ENCODE results near the gene MYL3.

MYL3 gene

GRCh38 chr3:46899151-46900006, 36.1 kb upstream of the MYL3 start:
- TF ChIP-seq CTCF (conservative IDR thresholded peaks at IDR 0.05) = no peak
- H3K27ac ChIP-seq = no peak overlapping the region

- H3K27ac ChIP-seq = no peak overlapping the region
- TF ChIP-seq ZFX (IDR thresholded peaks at IDR 0.05) (no peak), CTCF (conservative IDR thresholded peaks at IDR 0.05) (no peak)
Measured at GRCh38 chr3:46898321-46899150, 35.3 kb upstream of the MYL3 start.

- no peak for TF ChIP-seq CTCF (conservative IDR thresholded peaks at IDR 0.05)
- no peak for TF ChIP-seq ZFX (IDR thresholded peaks at IDR 0.05)
- no peak overlapping the region for H3K27ac ChIP-seq
Measured at GRCh38 chr3:46897829-46898320, 34.6 kb upstream of the MYL3 start.

- no peak overlapping the region for H3K27ac ChIP-seq
- no peak for TF ChIP-seq ZFX (IDR thresholded peaks at IDR 0.05)
- no peak for TF ChIP-seq CTCF (conservative IDR thresholded peaks at IDR 0.05)
Measured at GRCh38 chr3:46897031-46897430, 33.8 kb upstream of the MYL3 start.

GRCh38 chr3:46896386-46896785, 33.1 kb upstream of the MYL3 start:
- no peak overlapping the region for H3K27ac ChIP-seq
- TF ChIP-seq CTCF (conservative IDR thresholded peaks at IDR 0.05) = no peak
- no peak for TF ChIP-seq ZFX (IDR thresholded peaks at IDR 0.05)

- TF ChIP-seq CTCF (conservative IDR thresholded peaks at IDR 0.05) = no peak
- TF ChIP-seq ZFX (IDR thresholded peaks at IDR 0.05) = no peak
- H3K27ac ChIP-seq = no peak overlapping the region
Measured at GRCh38 chr3:46895761-46896160, 32.5 kb upstream of the MYL3 start.

GRCh38 chr3:46895204-46895660, 32.0 kb upstream of the MYL3 start:
- no peak for TF ChIP-seq ZFX (IDR thresholded peaks at IDR 0.05)
- TF ChIP-seq CTCF (conservative IDR thresholded peaks at IDR 0.05) = peak; percentile 86
- no peak overlapping the region for H3K27ac ChIP-seq
